ENCODE data around the gene CCNE1. TPM values are rescaled to one million over a fixed set of nuclear protein-coding genes. Genes with fewer than 3 reads are reported as not detected.

Gene CCNE1
- total RNA-seq, 6 experiments from 2014 or later: 5.6 to 7.0 (median 6.5) TPM

- Mint-ChIP-seq H3K4me3 (no peak overlapping the region), H3K27ac (no peak overlapping the region), H3K9me3 (no peaks in the 10 kb centered on the region), H3K27me3 (ENCODE audit: insufficient read depth) (peaks cover 16% of the 10 kb centered on the region), H3K36me3 (ENCODE audit: low read depth) (no peaks in the 10 kb centered on the region), H3K4me1 (ENCODE audit: low read depth) (no peaks in the 10 kb centered on the region)
- TF ChIP-seq CTCF (IDR thresholded peaks at IDR 0.05): no peak
- no peak for DNase-seq
Observed at GRCh38 chr19:29773141-29773540, 38.6 kb upstream of the CCNE1 start.

DNA sequence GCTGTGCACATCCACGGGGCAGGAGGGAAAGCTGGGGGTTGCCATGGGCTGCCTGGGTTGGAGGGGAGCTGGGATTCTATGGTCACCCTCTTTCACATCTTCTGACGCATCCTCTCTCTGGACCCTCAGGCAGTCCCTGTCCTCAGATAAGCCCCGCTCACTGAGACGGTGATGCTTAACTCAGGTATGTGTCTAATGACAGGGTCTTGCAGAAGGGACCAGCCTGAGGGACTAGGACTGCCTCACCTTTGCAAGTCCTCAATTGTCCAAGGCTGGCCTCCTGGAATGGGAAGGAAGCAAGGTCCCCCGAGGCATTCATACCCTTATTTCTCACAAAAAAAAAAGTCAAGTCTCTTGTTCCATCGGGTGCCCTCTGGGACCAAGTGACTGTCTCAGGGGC is 37.7 kb upstream of the CCNE1 start:
- Mint-ChIP-seq H3K4me3 (no peak overlapping the region), H3K27me3 (ENCODE audit: insufficient read depth) (peaks cover 14% of the 10 kb centered on the region), H3K9me3 (no peaks in the 10 kb centered on the region), H3K36me3 (ENCODE audit: low read depth) (no peaks in the 10 kb centered on the region), H3K4me1 (ENCODE audit: low read depth) (no peaks in the 10 kb centered on the region), H3K27ac (no peak overlapping the region)
- DNase-seq: no peak
- no peak for TF ChIP-seq CTCF (IDR thresholded peaks at IDR 0.05)

GRCh38 chr19:29777781-29778309 is 33.9 kb upstream of the CCNE1 start:
- Mint-ChIP-seq H3K9me3 (no peaks in the 10 kb centered on the region), H3K4me1 (ENCODE audit: low read depth) (no peaks in the 10 kb centered on the region), H3K36me3 (ENCODE audit: low read depth) (no peaks in the 10 kb centered on the region), H3K4me3 (no peak overlapping the region), H3K27ac (no peak overlapping the region), H3K27me3 (ENCODE audit: insufficient read depth) (peaks cover 12% of the 10 kb centered on the region)
- no peak for DNase-seq
- no peak for TF ChIP-seq CTCF (IDR thresholded peaks at IDR 0.05)

- DNase-seq: no peak
- Mint-ChIP-seq H3K36me3 (ENCODE audit: low read depth) (no peaks in the 10 kb centered on the region), H3K9me3 (no peaks in the 10 kb centered on the region), H3K27me3 (ENCODE audit: insufficient read depth) (peaks cover 14% of the 10 kb centered on the region), H3K4me3 (no peak overlapping the region), H3K27ac (no peak overlapping the region), H3K4me1 (ENCODE audit: low read depth) (no peaks in the 10 kb centered on the region)
- TF ChIP-seq CTCF (IDR thresholded peaks at IDR 0.05): no peak
Observed at GRCh38 chr19:29779921-29780320, 31.9 kb upstream of the CCNE1 start.

GRCh38 chr19:29781386-29782259 is 30.2 kb upstream of the CCNE1 start:
- H3K9me3 Mint-ChIP-seq: no peaks in the 10 kb centered on the region
- no peak for DNase-seq
- no peak overlapping the region for H3K27ac Mint-ChIP-seq
- no peaks in the 10 kb centered on the region for H3K4me1 Mint-ChIP-seq (ENCODE audit: low read depth)
- no peak for TF ChIP-seq CTCF (IDR thresholded peaks at IDR 0.05)
- no peak overlapping the region for H3K4me3 Mint-ChIP-seq
- no peaks in the 10 kb centered on the region for H3K36me3 Mint-ChIP-seq (ENCODE audit: low read depth)
- peaks cover 13% of the 10 kb centered on the region for H3K27me3 Mint-ChIP-seq (ENCODE audit: insufficient read depth)
